HG02840 (cell line): ENCODE measurements around the gene C10orf62.
"Not testable (repeated sequence)": the region's sequence is repeated elsewhere in the genome, so short reads cannot be mapped to it uniquely, and the experiment has no call there.

Experiments used
- ATAC-seq: cut with Tn5 transposase; IDR thresholded peaks from one replicate; pipeline ENCODE4 v1.9.1; 2021; ENCODE audit warnings: mild to moderate bottlenecking, moderate library complexity, moderate number of reproducible peaks; ENCODE audit not compliant: unreplicated experiment, low FRiP score

C10orf62 gene

DNA sequence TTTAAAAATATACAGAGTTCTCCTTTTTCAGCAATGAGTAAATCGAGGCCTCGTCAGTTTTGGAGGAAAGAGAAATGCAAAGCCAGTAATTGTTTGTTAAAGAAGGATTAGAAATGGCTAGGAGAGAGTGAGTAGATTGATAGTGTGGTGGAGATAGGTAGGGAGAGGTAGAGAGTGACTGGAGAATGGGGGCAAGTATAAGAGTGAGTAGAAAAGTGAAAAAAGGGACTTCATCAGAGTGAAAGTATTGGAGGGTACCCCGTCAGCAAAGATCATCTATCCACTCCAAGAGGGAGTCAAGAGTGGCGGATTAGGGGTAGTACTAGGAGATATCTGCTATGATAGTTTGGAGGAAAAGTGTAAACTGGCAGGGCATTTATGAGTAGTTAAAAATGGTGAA, 26.2 kb upstream of the C10orf62 start:
- no peak for ATAC-seq

DNA sequence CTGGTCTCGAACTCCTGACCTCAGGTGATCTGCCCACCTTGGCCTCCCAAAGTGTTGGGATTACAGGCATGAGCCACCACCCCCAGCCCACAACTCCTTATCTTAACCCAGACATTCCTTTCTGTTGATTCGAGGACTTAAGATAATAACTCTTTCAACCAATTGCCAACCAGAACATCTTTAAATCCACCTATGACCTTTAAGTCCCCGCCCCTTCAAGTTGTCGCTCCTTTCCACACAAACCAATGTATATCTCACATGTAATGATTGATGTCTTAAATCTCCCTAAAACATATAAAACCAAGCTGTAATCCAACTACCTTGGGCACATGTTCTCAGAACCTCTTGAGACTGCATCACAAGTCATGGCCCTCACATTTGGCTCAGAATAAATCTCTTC, 24.7 kb upstream of the C10orf62 start:
- no peak for ATAC-seq

DNA sequence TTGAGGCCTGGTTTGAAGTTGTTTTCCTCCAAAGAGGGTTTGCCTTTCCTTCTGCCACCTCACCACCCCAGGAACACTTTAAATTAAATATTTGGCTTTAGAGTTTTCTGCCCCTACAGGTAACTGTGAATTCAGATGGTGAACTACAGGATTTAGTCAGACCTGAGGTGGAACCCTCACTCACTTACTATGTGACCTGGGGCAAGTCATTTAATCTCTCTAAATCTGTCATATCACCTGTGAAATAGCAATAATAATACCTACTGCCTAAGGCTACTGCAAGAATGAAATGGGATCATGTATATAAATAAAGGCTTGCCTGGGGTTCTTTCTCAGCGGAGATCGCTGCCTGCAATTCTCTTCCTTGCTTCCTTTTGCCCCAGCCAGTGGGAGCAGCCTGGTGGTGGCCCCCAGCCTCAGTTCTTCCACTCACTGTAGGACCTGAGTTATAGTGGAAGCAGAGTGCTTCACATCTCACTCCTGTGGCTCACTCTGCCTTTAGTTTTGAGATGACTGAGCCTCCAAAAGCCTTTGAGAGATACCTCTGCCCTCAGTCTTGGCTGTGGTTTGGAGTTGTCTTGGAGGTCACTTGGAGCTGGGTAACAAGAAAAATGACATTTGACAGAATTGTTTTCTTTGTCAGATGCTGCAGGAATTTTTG, 23.1 kb upstream of the C10orf62 start:
- ATAC-seq, result no peak

DNA sequence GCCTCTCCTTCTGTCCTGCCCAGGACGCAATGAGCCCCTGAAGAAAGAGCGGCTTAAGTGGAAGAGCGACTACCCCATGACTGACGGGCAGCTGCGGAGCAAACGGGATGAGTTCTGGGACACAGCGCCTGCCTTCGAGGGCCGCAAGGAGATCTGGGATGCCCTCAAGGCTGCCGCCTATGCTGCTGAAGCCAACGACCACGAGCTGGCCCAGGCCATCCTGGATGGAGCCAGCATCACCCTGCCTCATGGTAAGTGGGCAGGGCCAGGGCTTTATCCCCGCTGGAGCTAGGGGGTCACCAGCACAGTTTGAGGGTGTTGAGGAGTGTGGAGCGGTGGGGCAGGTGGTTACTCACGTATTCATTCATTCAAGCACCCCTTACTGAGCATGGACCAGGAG, 21.6 kb upstream of the C10orf62 start:
- ATAC-seq, result no peak

DNA sequence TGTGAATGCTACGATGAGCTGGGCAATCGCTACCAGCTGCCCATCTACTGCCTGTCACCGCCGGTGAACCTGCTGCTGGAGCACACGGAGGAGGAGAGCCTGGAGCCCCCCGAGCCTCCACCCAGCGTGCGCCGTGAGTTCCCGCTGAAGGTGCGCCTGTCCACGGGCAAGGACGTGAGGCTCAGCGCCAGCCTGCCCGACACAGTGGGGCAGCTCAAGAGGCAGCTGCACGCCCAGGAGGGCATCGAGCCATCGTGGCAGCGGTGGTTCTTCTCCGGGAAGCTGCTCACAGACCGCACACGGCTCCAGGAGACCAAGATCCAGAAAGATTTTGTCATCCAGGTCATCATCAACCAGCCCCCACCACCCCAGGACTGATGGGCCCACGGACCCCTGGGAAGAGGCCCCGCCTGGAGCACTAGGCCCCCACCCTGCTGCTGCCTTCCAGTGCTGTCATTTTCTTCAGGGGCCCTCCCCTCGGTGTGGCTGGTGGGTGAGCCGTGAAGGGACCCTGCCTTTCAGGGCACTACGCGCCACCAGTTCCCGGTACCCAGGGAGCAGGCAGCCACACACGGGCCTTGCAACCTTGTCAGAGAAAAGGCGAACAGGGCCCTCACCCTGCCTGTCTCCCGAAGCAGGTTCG, 19.3 kb upstream of the C10orf62 start:
- ATAC-seq, result no peak

DNA sequence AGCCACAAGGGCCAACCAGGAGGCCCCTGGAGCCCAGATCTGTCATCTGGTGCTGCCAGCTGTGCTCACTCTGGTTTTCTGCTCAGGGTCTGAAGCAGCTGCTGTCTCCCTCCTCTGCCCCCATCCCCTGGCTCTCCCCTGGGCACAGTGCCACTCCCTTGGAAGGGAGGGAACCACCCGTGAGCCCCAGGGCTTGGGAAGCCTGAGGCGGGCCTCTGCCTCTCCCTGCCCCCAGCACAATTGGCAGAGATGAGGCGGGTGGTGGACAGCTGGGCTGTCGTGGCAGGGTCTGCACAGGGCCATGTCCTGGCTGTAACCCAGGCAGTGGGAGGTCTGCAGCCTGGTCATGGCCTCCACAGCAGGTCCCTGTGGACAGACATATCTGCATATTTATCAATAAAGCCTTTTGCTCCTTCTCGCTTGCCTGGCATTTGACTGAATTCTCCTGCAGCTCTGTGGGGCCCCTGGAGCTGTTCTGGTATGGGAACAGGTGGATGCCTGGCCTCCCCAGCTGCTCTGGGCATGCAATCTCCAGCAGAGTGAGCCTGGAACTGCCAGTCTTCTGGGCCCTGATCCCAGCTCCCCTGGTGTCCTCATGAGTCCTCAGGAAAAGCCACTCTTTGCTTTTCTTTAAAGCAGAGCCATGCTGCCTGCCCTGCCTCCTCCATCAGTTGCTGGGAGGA, 18.6 kb upstream of the C10orf62 start:
- ATAC-seq, result no peak

DNA sequence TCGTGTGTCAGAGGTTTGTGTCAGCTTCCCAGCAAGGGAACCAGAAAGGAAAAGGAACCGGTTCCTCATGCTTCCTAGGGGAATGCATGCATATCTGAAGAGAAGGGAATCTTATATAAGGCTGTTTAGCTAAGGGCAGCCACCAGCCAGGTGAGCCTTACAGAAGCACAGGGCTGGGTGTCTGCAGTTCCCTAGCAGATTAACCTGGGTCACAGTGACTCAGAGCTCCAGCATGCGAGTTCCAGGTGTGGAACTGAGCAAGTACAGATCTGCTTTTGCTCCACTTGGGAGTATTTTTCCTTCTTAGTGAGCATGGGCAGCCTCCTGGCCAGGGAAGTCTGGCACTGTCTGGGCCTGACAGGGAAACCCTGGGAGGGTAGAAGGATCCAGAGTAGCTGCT, 17.9 kb upstream of the C10orf62 start:
- ATAC-seq, result no peak

DNA sequence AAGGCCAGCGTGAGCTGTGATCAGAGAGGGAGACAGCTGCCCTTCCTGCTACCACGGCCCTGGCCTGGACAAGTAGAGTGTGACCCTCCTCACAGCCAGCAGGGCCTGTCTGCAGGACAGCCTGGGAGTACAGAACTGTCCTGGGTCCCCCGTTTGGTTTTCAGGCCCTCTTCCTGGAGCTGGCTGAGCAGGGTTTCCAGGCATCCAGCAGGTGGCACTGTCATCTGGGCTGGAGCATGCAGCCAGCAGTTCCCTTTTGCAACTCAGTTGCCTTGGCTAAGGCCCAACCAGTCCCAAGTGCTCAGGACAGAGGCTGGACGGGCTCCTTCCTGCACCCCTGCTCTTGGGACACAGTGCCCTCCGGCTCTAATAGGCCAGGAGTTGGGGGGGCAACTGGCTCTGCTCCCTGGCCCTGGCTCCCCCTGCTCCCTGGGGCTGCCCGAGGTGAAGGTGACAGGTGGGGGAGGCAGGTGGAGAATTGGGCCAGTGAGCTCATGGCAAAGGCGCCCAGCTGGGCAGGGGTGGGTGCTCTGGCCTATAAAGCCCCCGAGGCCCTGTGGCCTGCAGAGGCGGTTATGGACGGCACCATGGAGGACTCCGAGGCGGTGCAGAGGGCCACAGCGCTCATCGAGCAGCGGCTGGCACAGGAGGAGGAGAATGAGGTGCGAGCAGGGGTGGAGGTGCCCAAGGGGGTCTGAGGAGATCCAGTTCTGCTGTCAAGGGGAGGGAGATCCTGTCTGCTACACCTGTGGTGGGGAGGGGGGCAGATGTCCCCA, 17.1 kb upstream of the C10orf62 start, which contains the start of gene ANKRD2:
Gene ANKRD2, plus strand, starts transcription at position 566 of the 776 bp plus-strand sequence. Its CDS starts 10 bp downstream, at position 576.
- no peak for ATAC-seq

DNA sequence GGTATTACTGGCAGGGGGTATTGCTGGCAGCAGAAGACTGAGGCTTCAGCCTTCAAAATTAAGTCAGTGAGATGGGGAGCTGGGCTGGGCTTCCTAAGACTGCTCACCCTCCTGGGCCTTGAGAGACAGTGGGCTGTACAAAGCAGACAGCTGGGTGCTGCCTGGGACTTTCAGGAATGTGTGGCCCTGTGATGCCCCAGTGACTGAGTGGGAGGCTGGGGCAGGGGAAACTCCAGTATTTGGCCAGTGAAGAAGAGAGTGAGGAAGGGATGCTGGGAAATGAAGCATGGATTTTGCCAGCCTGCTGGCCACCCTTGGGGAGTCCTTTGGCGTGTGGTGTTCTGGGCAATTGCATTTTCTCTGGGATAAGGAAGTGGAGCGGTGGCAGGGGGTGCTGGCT, 16.5 kb upstream of the C10orf62 start:
- no peak for ATAC-seq

DNA sequence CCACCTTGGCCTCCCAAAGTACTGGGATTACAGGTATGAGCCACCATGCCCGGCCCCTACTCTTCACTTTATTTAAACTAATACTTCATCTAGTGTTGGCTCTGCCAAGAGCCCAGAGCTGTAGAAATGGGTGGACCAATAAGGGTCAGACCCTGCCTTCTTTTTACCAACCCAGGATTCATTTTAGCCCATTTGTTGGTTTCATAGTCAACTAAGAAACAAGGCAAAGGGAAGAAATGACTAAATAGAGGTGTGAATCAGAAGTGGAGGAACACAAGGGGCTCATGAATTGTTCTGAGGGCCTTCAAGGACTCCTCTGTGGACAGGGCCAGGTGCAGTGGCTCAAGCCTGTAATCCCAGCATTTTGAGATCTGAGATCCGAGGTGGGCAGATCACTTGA, 15.8 kb upstream of the C10orf62 start:
- no peak for ATAC-seq

DNA sequence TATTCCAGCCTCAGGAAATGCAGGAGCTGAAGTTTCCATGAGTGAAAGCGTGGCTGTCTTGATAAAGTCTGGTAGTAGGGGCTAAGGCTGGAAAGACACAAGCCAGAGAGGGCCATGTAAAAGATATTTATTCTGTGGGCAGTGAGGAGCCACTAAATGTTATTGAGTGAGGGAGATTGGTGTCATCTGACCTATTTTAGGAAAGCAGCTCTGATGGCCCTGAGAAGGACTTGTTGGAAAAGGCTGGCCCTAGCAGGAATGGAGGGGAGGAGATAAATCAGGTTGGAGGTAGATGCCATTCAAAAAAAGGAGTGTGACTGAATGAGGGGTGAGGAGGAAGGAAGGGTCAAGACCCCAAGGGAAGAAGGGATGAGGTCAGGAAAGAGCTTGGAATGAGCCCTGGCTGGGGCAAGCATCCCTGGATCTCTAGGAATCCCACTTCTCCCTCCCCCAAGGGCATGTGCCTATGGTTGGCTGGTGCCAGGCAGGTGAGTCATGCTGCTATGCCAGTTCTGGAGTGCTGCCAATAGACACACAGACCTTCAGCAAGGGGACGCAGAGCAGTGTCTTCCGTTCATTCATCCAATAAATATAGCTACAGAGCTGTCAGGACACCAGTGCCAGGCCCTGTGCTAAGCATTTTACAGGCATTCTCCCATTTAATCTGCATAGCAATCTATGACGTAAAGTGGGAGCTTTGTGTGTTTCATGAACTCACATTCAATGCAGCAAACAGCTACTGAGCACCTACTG, 15.0 kb upstream of the C10orf62 start:
- no peak for ATAC-seq

DNA sequence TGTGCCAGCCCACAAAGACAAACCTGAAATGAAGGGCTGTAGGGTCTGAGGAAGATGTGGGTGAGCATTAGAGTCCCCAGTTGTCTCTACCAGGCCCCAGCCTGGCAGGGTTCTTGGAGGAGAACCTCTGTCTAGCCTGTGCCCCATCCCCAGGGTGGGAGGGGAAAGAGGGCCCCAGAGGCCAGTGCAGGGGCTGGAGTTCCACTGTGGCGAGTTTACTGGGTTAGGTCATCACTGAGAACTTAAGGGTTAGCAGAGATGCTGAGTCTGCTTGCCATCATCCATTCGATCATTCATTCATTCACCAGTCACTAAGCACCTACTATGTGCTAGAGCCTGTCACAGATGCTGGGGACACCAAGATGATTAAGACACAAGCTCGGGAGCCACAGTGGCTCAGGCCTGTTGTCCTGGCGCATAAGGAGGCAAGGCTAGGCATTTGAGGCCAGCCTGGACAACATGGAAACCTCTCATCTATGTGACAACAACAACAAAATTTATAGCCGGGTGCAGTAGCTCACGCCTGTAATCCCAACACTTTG, 14.3 kb upstream of the C10orf62 start:
- ATAC-seq, result no peak

DNA sequence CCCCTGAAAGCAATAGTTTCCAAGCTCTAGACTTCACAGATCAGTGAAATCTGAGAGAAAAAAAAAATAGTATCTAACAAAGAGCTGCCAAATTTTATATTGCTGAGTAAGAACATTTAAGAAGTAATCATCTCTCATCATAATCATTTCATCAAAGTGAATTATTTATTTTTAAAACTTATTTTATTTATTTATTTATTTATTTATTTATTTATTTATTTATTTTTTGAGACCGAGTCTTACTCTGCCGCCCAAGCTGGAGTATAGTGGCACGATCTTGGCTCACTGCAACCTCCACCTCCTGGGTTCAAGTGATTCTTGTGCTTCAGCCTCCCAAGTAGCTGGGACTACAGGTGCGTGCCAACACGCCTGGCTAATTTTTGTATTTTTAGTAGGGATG, 13.0 kb upstream of the C10orf62 start:
- ATAC-seq, result not testable (repeated sequence)

DNA sequence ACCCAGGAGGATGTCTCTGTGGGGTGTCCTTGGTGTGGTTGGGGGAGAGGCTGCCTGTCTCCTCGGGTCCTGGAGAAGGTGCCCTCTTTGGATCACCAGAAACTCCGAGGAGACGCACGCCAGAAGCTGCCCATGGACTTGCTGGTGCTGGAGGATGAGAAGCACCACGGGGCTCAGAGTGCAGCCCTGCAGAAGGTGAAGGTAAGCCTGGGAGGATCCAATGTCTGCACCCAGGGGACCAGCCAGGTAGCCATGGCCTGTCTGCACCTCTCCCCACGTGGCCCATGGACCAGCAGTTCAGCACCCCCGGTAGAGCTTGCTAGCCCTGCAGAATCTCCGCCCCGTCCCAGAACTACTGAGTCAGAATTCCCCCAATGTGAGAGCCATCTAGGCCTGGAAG, 11.8 kb upstream of the C10orf62 start:
- no peak for ATAC-seq

DNA sequence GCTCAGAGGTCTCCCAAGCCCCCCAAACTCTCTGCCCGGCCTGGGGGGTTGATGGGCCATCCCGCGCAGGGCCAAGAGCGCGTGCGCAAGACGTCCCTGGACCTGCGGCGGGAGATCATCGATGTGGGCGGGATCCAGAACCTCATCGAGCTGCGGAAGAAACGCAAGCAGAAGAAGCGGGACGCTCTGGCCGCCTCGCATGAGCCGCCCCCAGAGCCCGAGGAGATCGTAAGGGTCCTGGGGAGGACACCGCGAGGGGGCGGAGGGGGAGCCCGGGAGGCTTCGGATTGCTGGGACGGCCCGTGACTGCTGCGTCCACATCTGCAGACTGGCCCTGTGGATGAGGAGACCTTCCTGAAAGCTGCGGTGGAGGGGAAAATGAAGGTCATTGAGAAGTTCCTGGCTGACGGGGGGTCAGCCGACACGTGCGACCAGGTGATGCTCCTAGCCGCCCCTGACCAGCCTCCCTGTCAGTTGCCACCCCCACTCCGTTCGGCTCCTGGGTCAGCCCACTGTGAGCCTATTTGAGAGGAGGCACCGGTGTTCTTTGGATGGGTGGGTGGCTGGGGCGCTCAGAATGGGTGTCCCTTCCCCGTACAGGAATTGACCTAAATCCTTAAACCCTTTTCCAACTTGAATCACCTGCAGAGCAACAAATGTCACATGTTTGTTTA, 11.2 kb upstream of the C10orf62 start:
- no peak for ATAC-seq

DNA sequence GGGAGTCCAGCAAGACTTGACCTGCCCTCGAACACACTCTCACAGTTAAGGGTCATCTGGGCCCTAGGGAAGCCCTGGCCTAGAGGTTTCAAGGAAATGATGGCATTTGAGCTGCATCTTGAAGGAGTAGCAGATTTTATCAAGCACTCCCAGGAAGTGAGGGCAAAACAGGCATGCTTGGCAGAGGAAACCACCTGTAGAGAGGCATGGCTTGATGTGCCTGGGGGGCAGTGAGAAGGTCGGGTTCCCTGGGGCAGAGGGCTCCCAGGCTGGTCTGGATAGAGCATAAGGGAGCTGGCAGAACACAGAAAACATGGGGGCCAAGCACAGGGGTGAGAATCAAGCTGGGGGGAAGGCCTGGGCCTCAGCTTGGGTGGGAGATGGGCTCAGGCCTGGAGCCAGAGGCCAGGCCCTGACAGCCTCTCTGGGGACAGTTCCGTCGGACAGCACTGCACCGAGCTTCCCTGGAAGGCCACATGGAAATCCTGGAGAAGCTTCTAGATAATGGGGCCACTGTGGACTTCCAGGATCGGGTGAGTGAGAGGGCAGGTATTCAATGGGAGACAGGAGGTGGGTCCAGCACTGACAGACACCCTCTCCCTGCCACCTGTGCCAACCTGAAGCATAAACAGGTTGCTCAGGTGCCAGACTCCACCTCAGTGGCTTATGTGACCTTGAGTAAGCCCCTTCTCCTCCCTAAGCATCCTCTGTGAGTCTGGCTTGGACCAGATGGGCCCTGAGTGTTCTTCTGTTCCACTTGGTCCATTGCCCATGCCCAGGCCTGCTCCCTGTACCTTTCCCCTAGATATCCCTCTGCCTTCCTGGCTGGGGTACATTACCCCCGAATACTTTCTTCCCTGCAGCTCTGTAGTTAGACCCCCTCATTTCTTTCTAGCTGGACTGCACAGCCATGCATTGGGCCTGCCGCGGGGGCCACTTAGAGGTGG, 8.8 kb upstream of the C10orf62 start:
- no peak for ATAC-seq

DNA sequence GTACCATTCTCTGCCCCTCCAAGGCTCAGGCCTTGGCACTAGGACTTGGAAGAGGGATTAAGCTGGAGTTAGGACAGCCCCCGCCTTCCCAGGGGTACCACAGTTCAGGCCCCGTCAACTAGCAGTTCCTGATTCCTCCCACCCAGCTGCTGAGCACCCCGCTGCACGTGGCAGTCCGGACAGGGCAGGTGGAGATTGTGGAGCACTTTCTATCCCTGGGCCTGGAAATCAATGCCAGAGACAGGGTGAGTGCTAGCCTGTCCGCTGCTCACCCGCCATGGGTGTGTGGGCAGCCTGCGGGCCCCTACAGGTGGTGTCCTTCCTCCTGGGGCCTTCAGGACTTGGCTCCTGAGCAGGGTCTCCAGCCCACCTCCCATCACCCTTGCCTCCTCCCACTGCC, 7.4 kb upstream of the C10orf62 start:
- no peak for ATAC-seq

DNA sequence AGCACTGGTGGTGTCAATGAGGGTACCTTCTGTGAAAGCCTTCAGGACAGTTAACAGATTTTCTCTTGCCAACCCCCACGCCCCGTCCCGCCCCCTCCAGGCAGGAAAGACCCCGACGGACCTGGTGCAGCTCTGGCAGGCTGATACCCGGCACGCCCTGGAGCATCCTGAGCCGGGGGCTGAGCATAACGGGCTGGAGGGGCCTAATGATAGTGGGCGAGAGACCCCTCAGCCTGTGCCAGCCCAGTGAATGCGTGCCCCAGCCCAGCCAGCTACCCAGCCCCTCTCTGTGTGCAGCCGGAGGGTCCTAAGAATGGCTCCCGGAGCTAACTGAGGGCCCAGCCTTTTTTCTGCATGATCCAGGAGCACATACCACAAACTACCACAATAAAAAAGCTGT, 6.0 kb upstream of the C10orf62 start:
- no peak for ATAC-seq
